ENCODE results near the gene PPP1R15B.
"Not testable (repeated sequence)": the region's sequence is repeated elsewhere in the genome, so short reads cannot be mapped to it uniquely, and the experiment has no call there.

The PPP1R15B gene

DNA sequence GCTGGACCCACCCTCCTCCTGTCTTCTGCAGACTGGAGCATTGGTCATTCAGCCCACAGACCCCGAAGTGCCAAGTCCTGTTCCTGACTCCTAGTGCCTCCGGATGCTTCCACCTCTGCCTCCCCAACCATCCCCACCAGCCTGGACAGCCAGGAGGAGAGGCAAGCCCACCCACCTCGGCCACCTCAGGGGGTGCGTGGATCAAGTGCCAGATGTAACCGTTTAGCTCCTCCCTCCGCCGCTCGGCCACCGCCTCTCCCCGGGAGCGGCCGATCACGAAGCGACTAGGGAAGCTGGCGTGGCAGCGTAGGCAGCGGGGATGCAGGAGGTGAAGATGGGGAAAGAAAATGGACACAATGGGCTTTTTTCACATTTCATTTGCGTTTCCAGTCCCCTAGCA, 18.1 kb upstream of the PPP1R15B start:
- peaks cover 0 to 7% of the 10 kb centered on the region in 2 donors for H3K4me1 ChIP-seq (ENCODE audit: control insufficient read depth in 1 of 2, insufficient read depth in 2 of 2, low read length in 2 of 2)
- H3K27me3 ChIP-seq (ENCODE audit: low read depth, low read length), result no peaks in the 10 kb centered on the region
- no peaks in the 10 kb centered on the region for H3K9me3 ChIP-seq (ENCODE audit: control insufficient read depth in 1 of 2, low read length in 2 of 2)
- H3K36me3 ChIP-seq (ENCODE audit: control insufficient read depth in 1 of 2, insufficient read depth in 2 of 2, low read length in 2 of 2), result peaks cover 66 to 69% of the 10 kb centered on the region in 2 donors
- H3K27ac ChIP-seq (ENCODE audit: low read length), result no peak overlapping the region
- H3K4me3 ChIP-seq (ENCODE audit: low read depth in 1 of 2, low read length in 2 of 2), result no peak overlapping the region

DNA sequence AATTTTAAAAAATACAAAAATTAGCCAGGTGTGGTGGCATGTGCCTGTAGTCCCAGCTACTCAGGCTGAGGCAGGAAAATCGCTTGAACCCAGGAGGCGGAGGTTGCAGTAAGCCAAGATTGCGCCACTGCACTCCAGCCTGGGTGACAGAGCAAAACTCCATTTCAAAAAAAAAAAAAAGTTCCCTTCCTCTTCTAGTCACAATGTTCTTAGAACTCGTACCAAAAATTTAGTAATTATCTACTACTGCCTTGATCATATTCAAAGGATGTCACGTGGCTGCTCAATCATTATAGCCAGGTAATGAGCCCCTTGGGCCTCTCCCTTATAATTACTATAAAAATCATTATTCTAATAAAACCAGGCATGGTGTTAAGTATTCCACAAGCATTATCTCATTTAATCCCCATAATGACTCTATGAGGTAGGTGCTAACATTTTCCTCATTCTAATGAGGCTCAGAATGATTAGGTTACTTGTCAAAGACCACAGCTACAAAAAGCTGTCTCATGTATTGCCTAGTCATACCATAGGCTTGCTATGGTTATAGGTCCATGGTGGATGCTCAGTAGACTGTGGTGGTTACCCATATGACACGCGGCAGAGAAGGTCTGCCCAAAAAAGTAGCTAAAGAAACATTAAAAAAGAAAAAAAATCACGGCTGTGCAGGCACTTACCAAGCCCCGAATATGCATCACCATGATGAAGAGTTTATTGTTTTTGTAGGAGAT, 15.5 kb upstream of the PPP1R15B start:
- Histone ChIP-seq H3K36me3 (ENCODE audit: control insufficient read depth in 1 of 2, insufficient read depth in 2 of 2, low read length in 2 of 2) (peaks cover 53 to 55% of the 10 kb centered on the region in 2 donors), H3K27ac (ENCODE audit: low read length) (no peak overlapping the region)

DNA sequence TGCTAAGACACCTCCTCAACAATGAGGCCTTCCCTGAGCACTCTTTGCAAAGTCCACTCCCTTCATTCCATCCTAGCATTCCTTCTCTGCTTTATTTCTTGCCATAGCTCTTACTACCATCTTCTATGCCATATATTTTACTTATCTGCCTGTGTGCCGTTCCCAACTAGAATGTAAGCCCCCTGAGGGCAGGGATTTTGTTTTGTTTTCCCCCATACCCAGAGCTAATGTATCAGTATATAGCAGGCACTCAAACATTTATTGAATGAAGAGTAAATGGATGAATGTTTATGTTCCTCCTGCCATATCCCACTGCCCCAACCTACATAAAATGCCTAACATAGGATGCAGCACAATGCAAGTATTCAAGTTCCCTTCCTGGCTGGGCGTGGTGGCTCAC, 14.9 kb upstream of the PPP1R15B start:
- H3K36me3 ChIP-seq (ENCODE audit: control insufficient read depth in 1 of 2, insufficient read depth in 2 of 2, low read length in 2 of 2), result peaks cover 49 to 52% of the 10 kb centered on the region in 2 donors
- H3K27ac ChIP-seq (ENCODE audit: low read length), result no peak overlapping the region
- H3K9me3 ChIP-seq (ENCODE audit: control insufficient read depth in 1 of 2, low read length in 2 of 2), result no peaks in the 10 kb centered on the region
- peaks cover 0 to 2% of the 10 kb centered on the region in 2 donors for H3K4me1 ChIP-seq (ENCODE audit: control insufficient read depth in 1 of 2, insufficient read depth in 2 of 2, low read length in 2 of 2)
- no peak overlapping the region for H3K4me3 ChIP-seq (ENCODE audit: low read depth in 1 of 2, low read length in 2 of 2)
- no peaks in the 10 kb centered on the region for H3K27me3 ChIP-seq (ENCODE audit: low read depth, low read length)

More for the DNA sequence above, 15.5 kb upstream of the PPP1R15B start:
- Histone ChIP-seq H3K4me1 (ENCODE audit: control insufficient read depth in 1 of 2, insufficient read depth in 2 of 2, low read length in 2 of 2) (peaks cover 0 to 7% of the 10 kb centered on the region in 2 donors), H3K4me3 (ENCODE audit: low read depth in 1 of 2, low read length in 2 of 2) (no peak overlapping the region), H3K27me3 (ENCODE audit: low read depth, low read length) (no peaks in the 10 kb centered on the region), H3K9me3 (ENCODE audit: control insufficient read depth in 1 of 2, low read length in 2 of 2) (no peaks in the 10 kb centered on the region)

DNA sequence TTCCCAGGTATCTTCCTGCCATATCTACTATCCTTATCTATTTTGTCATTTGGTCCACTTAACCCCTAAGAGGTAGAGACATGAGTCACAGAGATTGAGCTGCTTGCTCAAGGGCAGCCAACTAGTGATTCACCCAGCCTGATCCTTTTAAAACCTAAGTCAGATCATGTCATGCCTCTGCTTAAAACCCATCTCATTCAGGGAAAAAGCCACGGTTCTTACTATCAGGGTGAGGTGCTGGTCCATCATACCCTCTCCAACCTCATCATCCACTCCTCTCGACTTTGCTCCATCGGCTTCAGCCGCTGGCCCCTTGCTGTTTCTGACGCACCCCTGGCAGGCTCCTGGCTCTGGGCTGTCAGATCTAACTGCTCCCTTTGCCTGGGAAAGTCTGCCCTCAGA, 14.4 kb upstream of the PPP1R15B start:
- no peak overlapping the region for H3K27ac ChIP-seq (ENCODE audit: low read length)
- H3K27me3 ChIP-seq (ENCODE audit: low read depth, low read length), result no peaks in the 10 kb centered on the region
- no peak overlapping the region for H3K4me3 ChIP-seq (ENCODE audit: low read depth in 1 of 2, low read length in 2 of 2)
- no peaks in the 10 kb centered on the region for H3K9me3 ChIP-seq (ENCODE audit: control insufficient read depth in 1 of 2, low read length in 2 of 2)
- H3K36me3 ChIP-seq (ENCODE audit: control insufficient read depth in 1 of 2, insufficient read depth in 2 of 2, low read length in 2 of 2), result peaks cover 51 to 52% of the 10 kb centered on the region in 2 donors
- H3K4me1 ChIP-seq (ENCODE audit: control insufficient read depth in 1 of 2, insufficient read depth in 2 of 2, low read length in 2 of 2), result no peaks in the 10 kb centered on the region

DNA sequence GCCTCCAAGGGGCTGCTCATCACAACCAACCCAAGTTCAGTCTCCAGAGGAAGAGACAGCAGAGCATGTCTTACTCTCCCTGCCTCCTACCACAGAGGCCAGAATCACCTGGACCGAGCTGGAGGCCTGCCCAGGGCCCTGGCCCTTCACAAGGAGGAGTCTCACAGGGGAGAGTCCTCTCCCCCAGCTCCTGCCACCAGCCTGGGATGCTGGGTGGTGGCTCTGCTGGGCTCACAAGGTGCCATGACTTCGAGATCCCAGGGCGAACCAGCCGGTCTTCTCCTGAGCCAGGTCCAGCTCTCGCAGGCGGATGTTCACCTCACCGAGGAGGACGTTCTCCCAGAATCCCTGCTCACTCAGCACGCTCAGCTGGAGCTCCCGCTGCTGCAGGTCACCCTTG, 13.0 kb upstream of the PPP1R15B start:
- H3K9me3 ChIP-seq (ENCODE audit: control insufficient read depth in 1 of 2, low read length in 2 of 2), result no peaks in the 10 kb centered on the region
- H3K4me1 ChIP-seq (ENCODE audit: control insufficient read depth in 1 of 2, insufficient read depth in 2 of 2, low read length in 2 of 2), result no peaks in the 10 kb centered on the region
- H3K27me3 ChIP-seq (ENCODE audit: low read depth, low read length), result no peaks in the 10 kb centered on the region
- H3K27ac ChIP-seq (ENCODE audit: low read length), result no peak overlapping the region
- H3K4me3 ChIP-seq (ENCODE audit: low read depth in 1 of 2, low read length in 2 of 2), result no peak overlapping the region
- peaks cover 47 to 49% of the 10 kb centered on the region in 2 donors for H3K36me3 ChIP-seq (ENCODE audit: control insufficient read depth in 1 of 2, insufficient read depth in 2 of 2, low read length in 2 of 2)

DNA sequence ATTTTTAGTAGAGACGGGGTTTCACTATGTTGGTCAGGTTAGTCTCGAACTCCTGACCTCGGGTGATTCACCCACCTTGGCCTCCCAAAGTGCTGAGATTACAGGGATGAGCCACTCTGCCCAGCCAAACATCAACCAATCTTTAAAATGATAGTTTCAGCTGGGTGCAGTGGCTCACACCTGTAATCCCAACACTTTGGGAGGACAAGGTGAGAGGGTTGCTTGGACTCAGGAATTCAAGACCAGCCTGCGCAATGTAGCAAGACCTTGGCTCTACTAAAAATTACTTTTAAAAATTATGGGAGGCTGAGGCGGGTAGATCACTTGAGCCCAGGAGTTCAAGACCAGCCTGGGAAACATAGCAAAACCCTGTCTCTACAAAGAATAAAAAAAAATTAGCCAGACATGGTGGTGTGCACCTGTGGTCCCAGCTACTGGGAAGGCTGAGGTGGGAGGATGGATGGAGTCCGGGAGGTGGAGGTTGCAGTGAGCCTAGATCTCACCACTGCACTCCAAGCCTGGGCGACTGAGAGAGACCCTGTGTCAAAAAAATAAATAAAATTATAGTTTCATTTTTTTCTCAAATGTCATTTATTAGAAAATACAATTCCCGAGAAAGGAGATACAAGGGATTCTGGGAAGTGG, 10.6 kb upstream of the PPP1R15B start:
- H3K27ac ChIP-seq (ENCODE audit: low read length); H3K9me3 ChIP-seq (ENCODE audit: control insufficient read depth in 1 of 2, low read length in 2 of 2); H3K27me3 ChIP-seq (ENCODE audit: low read depth, low read length); H3K4me3 ChIP-seq (ENCODE audit: low read depth in 1 of 2, low read length in 2 of 2): not testable (repeated sequence)
- peaks cover 4 to 10% of the 10 kb centered on the region in 2 donors for H3K4me1 ChIP-seq (ENCODE audit: control insufficient read depth in 1 of 2, insufficient read depth in 2 of 2, low read length in 2 of 2)
- H3K36me3 ChIP-seq (ENCODE audit: control insufficient read depth in 1 of 2, insufficient read depth in 2 of 2, low read length in 2 of 2), result peaks cover 33 to 36% of the 10 kb centered on the region in 2 donors

DNA sequence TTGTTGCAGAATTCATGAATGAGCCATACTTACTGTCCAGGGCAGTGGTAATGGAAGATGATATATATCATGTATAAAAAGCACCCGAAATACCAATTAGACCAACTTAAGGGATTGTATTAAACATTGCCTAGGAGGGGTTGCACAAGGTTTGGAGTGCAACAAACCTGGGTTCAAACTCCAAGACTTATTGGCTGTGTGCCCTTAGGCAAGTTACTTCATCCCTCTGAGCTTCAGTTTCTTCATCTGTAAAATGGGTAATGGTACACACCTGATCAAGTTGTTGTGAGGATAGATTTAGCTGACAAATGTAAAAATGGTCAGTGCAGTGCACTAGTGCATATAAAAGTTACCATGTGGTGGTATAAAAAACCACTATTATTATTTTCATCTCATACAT, 9.8 kb upstream of the PPP1R15B start:
- no peaks in the 10 kb centered on the region for H3K9me3 ChIP-seq (ENCODE audit: control insufficient read depth in 1 of 2, low read length in 2 of 2)
- H3K4me3 ChIP-seq (ENCODE audit: low read depth in 1 of 2, low read length in 2 of 2), result no peak overlapping the region
- no peaks in the 10 kb centered on the region for H3K27me3 ChIP-seq (ENCODE audit: low read depth, low read length)
- H3K4me1 ChIP-seq (ENCODE audit: control insufficient read depth in 1 of 2, insufficient read depth in 2 of 2, low read length in 2 of 2), result peaks cover 5 to 12% of the 10 kb centered on the region in 2 donors
- peaks cover 28 to 33% of the 10 kb centered on the region in 2 donors for H3K36me3 ChIP-seq (ENCODE audit: control insufficient read depth in 1 of 2, insufficient read depth in 2 of 2, low read length in 2 of 2)
- H3K27ac ChIP-seq (ENCODE audit: low read length), result no peak overlapping the region

DNA sequence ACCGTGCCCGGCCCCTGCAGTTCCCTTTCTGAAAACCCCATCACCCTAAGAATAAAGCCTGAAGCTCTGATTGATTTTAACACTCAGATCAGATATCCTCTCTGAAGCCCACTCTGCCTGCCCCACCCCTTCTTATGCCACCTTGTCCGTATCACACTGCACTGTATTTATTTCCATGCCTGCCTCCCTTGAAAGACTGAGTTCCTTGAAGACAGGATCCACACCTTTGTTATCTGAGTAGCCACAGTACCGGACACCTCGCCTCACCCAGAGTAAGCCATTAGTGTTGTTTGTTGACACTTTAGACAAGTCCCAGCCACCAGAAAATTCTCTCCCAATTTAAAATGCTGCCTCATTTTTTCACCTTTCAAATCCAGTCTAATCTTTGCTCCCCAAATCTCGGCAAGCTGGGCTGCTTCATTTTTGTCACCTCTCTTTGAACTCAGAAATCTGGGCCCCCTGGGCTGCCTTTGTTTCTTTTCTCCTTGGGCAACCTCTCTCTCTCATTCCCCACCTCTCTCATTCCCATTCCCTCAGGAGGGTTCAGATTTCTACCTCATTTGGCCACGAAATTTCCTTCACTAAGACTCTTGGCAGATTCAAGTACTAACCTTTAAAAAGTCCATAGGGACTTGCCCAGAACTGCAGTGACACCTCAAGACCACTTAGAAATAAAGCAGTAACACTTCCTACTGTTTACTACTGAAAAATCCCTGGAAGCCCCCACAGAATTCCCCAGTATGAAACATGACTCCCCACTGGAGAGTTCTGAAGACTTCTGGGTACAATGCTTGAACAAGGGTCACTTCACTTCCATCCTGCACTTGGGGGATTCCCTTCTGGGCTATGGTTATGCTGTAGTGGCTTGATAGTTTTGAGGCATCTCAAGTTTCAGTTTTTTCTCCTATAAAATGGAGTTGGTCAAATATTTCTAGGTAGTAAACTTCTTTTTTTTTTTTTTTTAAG, 8.7 kb upstream of the PPP1R15B start:
- Histone ChIP-seq H3K36me3 (ENCODE audit: control insufficient read depth in 1 of 2, insufficient read depth in 2 of 2, low read length in 2 of 2) (peaks cover 19 to 21% of the 10 kb centered on the region in 2 donors), H3K27me3 (ENCODE audit: low read depth, low read length) (no peaks in the 10 kb centered on the region), H3K4me3 (ENCODE audit: low read depth in 1 of 2, low read length in 2 of 2) (no peak overlapping the region), H3K9me3 (ENCODE audit: control insufficient read depth in 1 of 2, low read length in 2 of 2) (no peaks in the 10 kb centered on the region), H3K27ac (ENCODE audit: low read length) (no peak overlapping the region), H3K4me1 (ENCODE audit: control insufficient read depth in 1 of 2, insufficient read depth in 2 of 2, low read length in 2 of 2) (peaks cover 5 to 12% of the 10 kb centered on the region in 2 donors)

DNA sequence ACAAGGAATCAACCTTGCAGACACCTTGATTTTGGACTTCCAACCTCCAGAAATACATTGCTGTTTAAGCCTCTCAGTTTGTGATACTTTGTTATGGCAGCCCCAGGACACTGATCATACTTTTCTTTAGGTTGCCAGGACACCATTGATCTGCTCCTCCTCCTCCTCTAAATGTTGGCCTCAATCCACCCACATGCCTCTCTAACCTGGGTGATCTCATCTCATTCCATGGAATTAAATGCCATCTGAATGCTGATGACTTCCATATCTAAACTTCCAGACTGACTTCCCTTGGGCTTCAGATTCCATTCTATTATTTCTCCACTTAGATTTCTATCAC, 7.4 kb upstream of the PPP1R15B start:
- Histone ChIP-seq H3K27ac (ENCODE audit: low read length) (peak overlapping the region; percentile 74), H3K36me3 (ENCODE audit: control insufficient read depth in 1 of 2, insufficient read depth in 2 of 2, low read length in 2 of 2) (peaks cover 9% of the 10 kb centered on the region in 2 donors), H3K9me3 (ENCODE audit: control insufficient read depth in 1 of 2, low read length in 2 of 2) (no peaks in the 10 kb centered on the region), H3K27me3 (ENCODE audit: low read depth, low read length) (no peaks in the 10 kb centered on the region), H3K4me1 (ENCODE audit: control insufficient read depth in 1 of 2, insufficient read depth in 2 of 2, low read length in 2 of 2) (peaks cover 5 to 12% of the 10 kb centered on the region in 2 donors), H3K4me3 (ENCODE audit: low read depth in 1 of 2, low read length in 2 of 2) (no peak overlapping the region)

DNA sequence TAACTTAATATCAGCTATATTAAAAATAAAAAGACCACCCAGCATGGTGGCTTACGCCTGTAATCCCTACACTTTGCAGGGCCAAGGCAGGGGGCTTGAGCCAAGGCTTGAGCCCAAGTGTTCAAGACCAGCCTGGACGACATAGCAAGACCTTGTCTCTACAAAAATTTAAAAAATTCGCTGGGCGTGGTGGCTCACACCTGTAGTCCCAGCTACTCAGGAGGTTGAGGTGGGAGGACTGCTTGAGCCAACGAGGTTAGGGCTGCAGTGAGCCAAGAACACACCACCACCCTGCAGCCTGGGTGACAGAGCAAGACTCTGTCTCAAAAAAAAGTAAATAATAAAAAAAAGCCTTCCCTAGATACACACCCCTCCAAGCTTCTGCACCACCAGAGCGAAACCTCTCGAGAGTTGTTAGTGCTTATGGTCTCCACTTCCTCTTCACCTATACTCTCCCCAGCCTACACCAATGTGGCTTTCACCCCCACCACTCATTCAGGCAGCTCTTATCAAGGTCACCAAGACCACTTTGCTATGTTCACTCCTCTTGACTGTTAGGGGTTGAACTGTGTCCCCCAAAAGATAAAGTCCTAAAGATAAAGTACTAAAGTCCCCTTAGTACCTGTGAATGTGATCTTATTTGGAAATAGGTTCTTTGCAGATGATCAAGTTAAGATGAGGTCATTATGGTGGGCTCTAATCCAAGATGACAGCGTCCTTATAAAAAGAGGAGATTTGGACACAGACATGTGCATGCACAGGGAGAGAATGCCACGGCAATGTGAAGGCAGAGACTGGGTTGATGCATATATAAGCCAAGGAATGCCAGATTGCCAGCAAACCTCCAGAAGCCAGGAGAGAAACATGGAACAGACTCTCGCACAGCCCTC, 6.8 kb upstream of the PPP1R15B start:
- Histone ChIP-seq H3K27me3 (ENCODE audit: low read depth, low read length) (no peaks in the 10 kb centered on the region), H3K4me3 (ENCODE audit: low read depth in 1 of 2, low read length in 2 of 2) (no peak overlapping the region), H3K4me1 (ENCODE audit: control insufficient read depth in 1 of 2, insufficient read depth in 2 of 2, low read length in 2 of 2) (peaks cover 5 to 12% of the 10 kb centered on the region in 2 donors), H3K9me3 (ENCODE audit: control insufficient read depth in 1 of 2, low read length in 2 of 2) (no peaks in the 10 kb centered on the region), H3K36me3 (ENCODE audit: control insufficient read depth in 1 of 2, insufficient read depth in 2 of 2, low read length in 2 of 2) (peaks cover 3 to 5% of the 10 kb centered on the region in 2 donors), H3K27ac (ENCODE audit: low read length) (peak overlapping the region; percentile 85)

Data from muscle layer of duodenum (tissue), 2 donors.